HG03565 (cell line): ENCODE data around the gene UBR4.

Experiments used
- ATAC-seq: cut with Tn5 transposase; IDR thresholded peaks from one replicate; pipeline ENCODE4 v1.9.1; 2021; ENCODE audit warnings: mild to moderate bottlenecking, moderate library complexity; ENCODE audit not compliant: unreplicated experiment

The UBR4 gene

GRCh38 chr1:19096990-19097389, 113.1 kb downstream of the UBR4 start:
- no peak for ATAC-seq

- ATAC-seq = no peak
Measured at GRCh38 chr1:19096036-19096833, 113.8 kb downstream of the UBR4 start.

GRCh38 chr1:19091196-19091953, 118.7 kb downstream of the UBR4 start:
- ATAC-seq = no peak

GRCh38 chr1:19089524-19089923, 120.5 kb downstream of the UBR4 start:
- ATAC-seq = no peak

GRCh38 chr1:19088717-19089442, 121.2 kb downstream of the UBR4 start:
- no peak for ATAC-seq

- ATAC-seq = no peak
Measured at GRCh38 chr1:19087737-19088594, 122.1 kb downstream of the UBR4 start.

- no peak for ATAC-seq
Measured at GRCh38 chr1:19087017-19087736, 122.9 kb downstream of the UBR4 start.

GRCh38 chr1:19086176-19086875, 123.7 kb downstream of the UBR4 start:
- no peak for ATAC-seq

GRCh38 chr1:19084206-19084738, 125.8 kb downstream of the UBR4 start:
- ATAC-seq = no peak

- no peak for ATAC-seq
Measured at GRCh38 chr1:19083081-19083480, 127.0 kb downstream of the UBR4 start.

- ATAC-seq = no peak
Measured at GRCh38 chr1:19081218-19081893, 128.7 kb downstream of the UBR4 start.

- no peak for ATAC-seq
Measured at GRCh38 chr1:19080721-19081120, 129.3 kb downstream of the UBR4 start.

- ATAC-seq = no peak
Measured at GRCh38 chr1:19079541-19080472, 130.3 kb downstream of the UBR4 start.

GRCh38 chr1:19078536-19078935, 131.5 kb downstream of the UBR4 start:
- ATAC-seq = no peak

GRCh38 chr1:19076841-19077616, 133.0 kb downstream of the UBR4 start:
- ATAC-seq = no peak

- ATAC-seq = no peak
Measured at GRCh38 chr1:19074902-19075721, 135.0 kb downstream of the UBR4 start.
